NCI-H524 (cell line): ENCODE results near the gene GBX1.
A peak's percentile ranks its signal among the peaks of the same experiment; 100 is the strongest.

Source experiments
- DNase-seq, 2 experiments: peaks; one replicate each; lab custom pipeline; 2025; lab: John Stamatoyannopoulos, UW

Gene GBX1

GRCh38 chr7:151114151-151115090 is 53.1 kb downstream of the GBX1 start:
- DNase-seq = no peak

DNA sequence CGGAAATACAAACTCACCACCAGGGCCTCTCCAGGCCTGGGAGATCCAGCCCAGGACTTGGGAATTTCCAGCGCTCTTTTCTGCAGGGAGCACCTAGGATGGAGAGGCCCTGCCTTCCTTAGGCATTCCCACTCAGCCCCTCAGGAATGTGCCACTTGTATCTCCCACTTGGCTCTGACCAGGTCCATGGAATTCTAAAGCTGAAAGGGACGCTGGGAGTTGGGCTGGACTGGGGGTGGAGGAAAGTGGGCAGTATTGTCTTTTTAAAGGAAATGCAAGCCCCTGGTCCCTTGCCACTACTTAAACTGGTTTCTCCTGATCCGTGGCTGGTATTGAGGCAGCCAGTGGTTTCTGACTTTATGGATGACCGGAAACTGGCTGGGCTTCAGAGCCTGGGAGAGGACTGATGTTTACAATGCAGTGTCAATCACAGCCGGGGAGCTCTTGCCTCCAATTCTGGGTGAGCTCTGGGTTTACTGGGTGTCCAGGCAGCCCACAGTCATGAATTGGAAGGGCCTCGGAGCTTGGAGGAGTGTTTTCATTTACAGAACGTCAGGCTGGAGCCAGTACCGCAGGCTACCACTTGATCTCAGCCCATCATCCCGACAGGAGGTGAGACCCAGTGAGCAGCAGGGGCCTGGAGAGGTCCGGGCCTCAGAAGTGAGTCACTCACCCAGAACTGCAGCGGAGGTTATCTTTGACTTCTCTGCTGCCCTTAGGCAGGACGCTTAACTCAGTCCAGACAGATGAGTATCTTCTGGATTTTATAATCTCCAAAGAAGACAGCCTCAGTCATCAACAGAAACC is 53.9 kb downstream of the GBX1 start:
- DNase-seq = no peak

GRCh38 chr7:151110941-151111645 is 56.4 kb downstream of the GBX1 start:
- peak; percentile 61 to 69 for DNase-seq

DNA sequence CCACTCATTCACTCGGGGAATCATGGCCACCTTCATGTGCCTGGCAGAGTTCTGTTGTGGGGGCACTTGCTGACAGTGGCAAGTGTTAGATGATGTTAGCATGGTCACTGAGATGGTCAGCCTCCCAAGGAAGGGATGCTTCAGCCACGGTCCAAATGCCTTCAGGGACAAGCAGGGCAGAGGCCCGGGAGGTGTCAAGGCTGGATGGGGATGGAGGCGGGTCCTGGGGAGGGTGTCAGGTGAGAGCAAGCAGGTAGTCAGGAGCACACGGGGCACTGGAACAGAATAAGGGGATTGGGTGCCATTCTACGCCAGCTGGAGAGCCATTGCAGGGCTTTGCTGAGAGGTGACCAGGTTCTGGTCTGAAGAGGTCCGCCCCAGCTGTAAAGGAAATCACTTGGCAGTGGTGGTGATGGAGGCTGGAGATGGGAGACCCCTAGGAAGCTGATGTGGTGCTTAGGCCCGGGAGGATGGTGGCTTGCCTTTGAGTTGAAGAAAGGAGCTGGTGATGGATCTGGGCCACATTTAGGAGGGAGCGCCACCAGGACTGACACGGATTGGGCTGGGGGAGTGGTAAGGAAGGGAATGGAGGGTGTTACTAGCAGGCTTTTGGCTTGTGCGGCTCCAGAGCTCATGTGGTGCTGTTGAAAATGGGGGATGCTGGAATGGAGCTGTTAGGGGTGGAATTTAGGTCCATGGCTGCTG is 57.1 kb downstream of the GBX1 start:
- no peak for DNase-seq

GRCh38 chr7:151109094-151110048 is 58.1 kb downstream of the GBX1 start:
- no peak for DNase-seq

- peak; percentile 94 to 96 for DNase-seq
Measured at GRCh38 chr7:151107882-151108281, 59.6 kb downstream of the GBX1 start.

DNA sequence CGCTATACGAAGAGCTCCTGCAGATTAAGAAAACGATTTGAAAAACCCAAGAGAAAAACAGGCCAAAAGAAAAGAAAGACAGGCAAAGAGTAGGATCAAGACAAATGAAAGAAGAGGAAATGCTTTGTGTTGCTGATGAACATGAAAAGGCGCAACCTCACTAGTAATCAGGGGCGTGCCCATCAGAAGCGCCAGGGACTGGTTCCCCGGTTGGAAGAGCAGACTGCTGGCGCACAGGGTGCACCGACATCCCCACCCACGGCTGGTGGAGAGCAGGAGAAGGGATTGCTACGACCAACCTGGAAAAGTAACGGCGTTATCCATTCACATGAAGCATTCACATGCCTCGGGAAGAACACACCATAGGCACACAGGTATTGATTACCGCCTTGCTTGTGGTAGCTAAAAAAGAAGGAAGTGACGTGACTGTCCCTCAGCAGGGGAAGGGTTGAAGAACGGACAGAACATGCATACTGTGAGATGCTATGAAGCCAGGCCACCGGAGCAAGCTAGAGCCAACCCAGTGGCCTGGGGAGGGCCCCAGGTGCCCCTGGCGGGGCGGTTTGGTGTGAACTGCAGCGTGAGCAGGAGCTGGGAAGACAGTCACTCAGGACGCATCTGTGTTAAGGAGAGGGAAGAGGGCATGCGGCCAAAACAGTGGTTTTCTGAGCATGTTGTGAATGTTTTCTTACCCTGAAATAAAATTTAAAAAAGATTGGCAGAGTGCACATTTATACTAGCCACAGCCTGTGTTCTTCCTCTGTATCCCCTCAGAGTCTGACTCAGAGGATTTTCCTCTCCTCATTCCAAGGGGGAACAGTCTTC is 62.9 kb downstream of the GBX1 start:
- DNase-seq = no peak

- DNase-seq = no peak
Measured at GRCh38 chr7:151103973-151104372, 63.5 kb downstream of the GBX1 start.

DNA sequence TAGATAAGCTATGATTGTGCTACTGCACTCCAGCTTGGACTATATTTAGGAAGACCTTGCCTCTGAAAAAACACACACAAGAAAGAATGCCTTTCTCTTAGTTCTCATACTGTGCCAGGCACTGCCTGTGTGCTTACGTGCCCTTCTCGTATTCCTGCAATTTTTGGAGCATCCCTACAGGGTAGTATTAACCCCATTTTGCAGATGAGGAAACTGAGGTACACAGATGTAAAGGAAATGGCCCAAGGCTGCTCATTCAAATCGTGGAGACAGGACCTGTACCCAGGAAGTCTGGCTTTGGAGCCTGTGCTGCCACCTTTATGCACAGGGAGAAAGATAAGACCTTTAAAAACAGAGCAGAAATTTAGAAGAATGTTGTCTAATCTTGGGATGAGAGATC is 64.5 kb downstream of the GBX1 start:
- no peak for DNase-seq

- no peak for DNase-seq
Measured at GRCh38 chr7:151101621-151102396, 65.7 kb downstream of the GBX1 start.

- no peak for DNase-seq
Measured at GRCh38 chr7:151100921-151101320, 66.6 kb downstream of the GBX1 start.

- DNase-seq = no peak
Measured at GRCh38 chr7:151099486-151100211, 67.8 kb downstream of the GBX1 start.
